Stomach (tissue), 9 donors: ENCODE results near the gene LFNG. TPM values are rescaled to one million over a fixed set of nuclear protein-coding genes. Genes with fewer than 3 reads are reported as not detected.

Experiments used
- DNase-seq, 2 donors: peaks; one replicate each; pipeline versions ENCODE4 v3.0.0 to v3.0.0-alpha.2; 2013 to 2019
- H3K27ac ChIP-seq, 5 donors: fragments of 200-600 bp in 4 of 5; sonication (generic) in 4 of 5; one replicate each; pipeline ENCODE4 v1.5.1; 2013 to 2019; ENCODE audit warnings: mild to moderate bottlenecking in 1 of 5, moderate library complexity in 1 of 5
- H3K27me3 ChIP-seq, 3 donors: fragments of 200-600 bp; sonication (generic); one replicate each; pipeline ENCODE4 v1.5.1; 2017 to 2019; ENCODE audit warnings: mixed run types in 1 of 3
- H3K36me3 ChIP-seq, 4 donors: fragments of 200-600 bp; sonication (generic); 1 replicate in 3 of 4; 2 replicates in 1 of 4; pipeline ENCODE4 v1.5.1; 2016 to 2019
- H3K4me1 ChIP-seq, 4 donors: fragments of 200-600 bp; sonication (generic); one replicate each; pipeline ENCODE4 v1.5.1; 2016 to 2019
- H3K4me3 ChIP-seq, 4 donors: fragments of 200-600 bp; sonication (generic) in 3 of 4; one replicate each; pipeline ENCODE4 v1.5.1; 2016 to 2019; ENCODE audit warnings: mild to moderate bottlenecking in 1 of 4
- H3K9me3 ChIP-seq, 4 donors: fragments of 200-600 bp; sonication (generic); one replicate each; pipeline ENCODE4 v1.5.1; 2016 to 2019
- CTCF ChIP-seq, 7 experiments: fragments of 450-650 bp in 4 of 7; fragments of 200-600 bp in 3 of 7; sonication (generic) in 3 of 7; IDR thresholded peaks; one replicate each; pipeline ENCODE4 v1.5.1; 2016 to 2019; ENCODE audit warnings: antibody characterized with exemption in 7 of 7, control low read depth in 2 of 7, mild to moderate bottlenecking in 1 of 7
- EP300 ChIP-seq: sonication (generic); formaldehyde crosslinking; IDR thresholded peaks from one replicate; pipeline ENCODE4 v1.6.1; 2017; ENCODE audit warnings: antibody characterized with exemption
- POLR2A ChIP-seq, 4 donors: fragments of 450-650 bp; IDR thresholded peaks; one replicate each; pipeline ENCODE4 v1.6.1; 2016; ENCODE audit warnings: antibody characterized with exemption in 4 of 4, control low read depth in 2 of 4, mild to moderate bottlenecking in 1 of 4, moderate library complexity in 1 of 4
- POLR2AphosphoS5 ChIP-seq, 3 donors: sonication (generic); formaldehyde crosslinking; IDR thresholded peaks; one replicate each; pipeline ENCODE4 v1.6.1; 2016; ENCODE audit warnings: antibody characterized with exemption in 3 of 3
- WGBS, 5 donors: extraction: QIAGEN DNeasy Blood & Tissue Kit in 3 of 5; methylation state at CpG; one replicate each; pipeline versions ENCODE4 v1.1.5 to v1.1.7; 2013 to 2018; 5-methylcytosine and 5-hydroxymethylcytosine counted together
- intact Hi-C: fragments of 100-400 bp; cut with DNase I; formaldehyde crosslinking; loops from one replicate; pipeline ENCODE4 v1.15.1; 2023; ENCODE audit warnings: low total_unique reads
- polyA plus RNA-seq, 3 donors: library from polyadenylated mRNA; stranded (reverse); fragments of 200-250 nt; gene quantifications; one replicate each; pipeline ENCODE4 v1.2.3, GENCODE V29; 2013
- total RNA-seq, 5 donors: library from RNA; depleted of rRNA; stranded (reverse); fragments of >200 nt; gene quantifications; one replicate each; pipeline versions ENCODE4 v1.1.0 to v1.2.3, GENCODE V29; 2014 to 2016
- donor health status: healthy with polysubstance abuse.
- donor health status: Bipolar disorder and iron deficiency.
- donor health status: healthy.

The LFNG gene
- total and polyA plus RNA-seq, 8 donors: 8.0 to 103 (median 17.4) TPM

GRCh38 chr7:2495418-2496299 is 23.9 kb upstream of the LFNG start:
- no peak overlapping the region for H3K27ac ChIP-seq
- H3K9me3 ChIP-seq: no peaks in the 10 kb centered on the region
- H3K27me3 ChIP-seq: peaks cover 0 to 49% (median 4%) of the 10 kb centered on the region in 3 donors
- H3K4me3 ChIP-seq: no peak overlapping the region
- no peaks in the 10 kb centered on the region for H3K36me3 ChIP-seq
- intact Hi-C loops: no loop called here
- WGBS, 5 donors: 74 to 81% (median 78%) methylated on average over 19 to 25 of the region's 25 CpGs
- TF ChIP-seq CTCF (IDR thresholded peaks at IDR 0.05): no peak
- TF ChIP-seq EP300: no peak
- TF ChIP-seq POLR2A (IDR thresholded peaks at IDR 0.05): no peak
- TF ChIP-seq POLR2AphosphoS5 (IDR thresholded peaks at IDR 0.05): no peak
- peaks cover 0 to 30% (median 20%) of the 10 kb centered on the region in 4 donors for H3K4me1 ChIP-seq
- peak in 1 of 2 donors; percentile 83 for DNase-seq

DNA sequence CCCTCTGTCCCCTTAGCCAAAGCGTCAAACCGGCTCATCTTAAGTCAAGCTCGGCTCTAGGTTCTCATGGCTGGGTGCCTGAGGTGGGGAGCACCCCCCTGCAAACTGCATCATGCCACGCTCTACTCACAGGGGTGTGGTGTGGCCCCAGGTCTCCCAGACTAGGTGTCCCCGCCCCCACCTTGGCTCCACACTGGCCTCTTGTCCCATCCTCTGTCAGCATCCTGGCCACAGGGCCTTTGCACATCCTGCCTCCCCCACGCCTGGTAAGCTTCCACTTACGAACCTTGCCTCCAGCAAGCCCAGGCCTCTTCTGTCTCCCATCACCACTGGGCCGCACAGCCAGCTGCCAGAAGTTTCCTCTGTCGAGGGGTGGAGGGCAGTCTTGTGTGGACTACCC is 23.2 kb upstream of the LFNG start:
- 91 to 100% (median 93%) methylated on average over 6 to 9 of the region's 9 CpGs for WGBS, 5 donors
- Histone ChIP-seq H3K36me3 (no peaks in the 10 kb centered on the region), H3K27me3 (peaks cover 0 to 49% (median 4%) of the 10 kb centered on the region in 3 donors), H3K9me3 (no peaks in the 10 kb centered on the region), H3K27ac (no peak overlapping the region), H3K4me3 (no peak overlapping the region), H3K4me1 (peaks cover 0 to 30% (median 20%) of the 10 kb centered on the region in 4 donors)
- TF ChIP-seq POLR2A (IDR thresholded peaks at IDR 0.05) (no peak), CTCF (IDR thresholded peaks at IDR 0.05) (no peak), EP300 (no peak), POLR2AphosphoS5 (IDR thresholded peaks at IDR 0.05) (no peak)
- DNase-seq: no peak
- intact Hi-C loops: no loop called here

DNA sequence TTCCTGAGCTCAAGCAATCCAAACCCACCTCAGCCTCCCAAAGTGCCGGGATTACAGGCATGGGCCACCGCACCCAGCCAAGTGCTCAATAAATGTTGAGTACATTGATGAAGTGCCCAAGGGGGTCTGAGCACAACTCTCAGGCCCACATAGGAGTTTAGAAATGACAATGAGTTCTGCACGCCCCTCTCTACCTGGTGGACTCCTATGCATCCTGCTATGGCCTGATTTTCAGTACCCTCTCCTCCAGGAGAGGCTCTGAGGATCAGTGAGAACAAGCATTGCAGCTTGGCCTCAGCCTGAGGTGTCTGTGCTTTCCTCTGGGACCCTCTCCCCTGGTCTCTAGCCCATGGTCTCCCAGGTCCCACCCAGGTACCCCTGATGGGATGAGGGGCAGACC is 22.5 kb upstream of the LFNG start:
- intact Hi-C loops: no loop called here
- Histone ChIP-seq H3K9me3 (no peaks in the 10 kb centered on the region), H3K27ac (no peak overlapping the region), H3K4me3 (no peak overlapping the region), H3K36me3 (no peaks in the 10 kb centered on the region), H3K4me1 (peaks cover 0 to 30% (median 20%) of the 10 kb centered on the region in 4 donors), H3K27me3 (peaks cover 0 to 55% (median 4%) of the 10 kb centered on the region in 3 donors)
- TF ChIP-seq POLR2A (IDR thresholded peaks at IDR 0.05): no peak
- TF ChIP-seq POLR2AphosphoS5 (IDR thresholded peaks at IDR 0.05): no peak
- no peak for TF ChIP-seq CTCF (IDR thresholded peaks at IDR 0.05)
- no peak for DNase-seq
- 96 to 100% (median 98%) methylated on average over 3 of the region's 3 CpGs for WGBS, 5 donors

DNA sequence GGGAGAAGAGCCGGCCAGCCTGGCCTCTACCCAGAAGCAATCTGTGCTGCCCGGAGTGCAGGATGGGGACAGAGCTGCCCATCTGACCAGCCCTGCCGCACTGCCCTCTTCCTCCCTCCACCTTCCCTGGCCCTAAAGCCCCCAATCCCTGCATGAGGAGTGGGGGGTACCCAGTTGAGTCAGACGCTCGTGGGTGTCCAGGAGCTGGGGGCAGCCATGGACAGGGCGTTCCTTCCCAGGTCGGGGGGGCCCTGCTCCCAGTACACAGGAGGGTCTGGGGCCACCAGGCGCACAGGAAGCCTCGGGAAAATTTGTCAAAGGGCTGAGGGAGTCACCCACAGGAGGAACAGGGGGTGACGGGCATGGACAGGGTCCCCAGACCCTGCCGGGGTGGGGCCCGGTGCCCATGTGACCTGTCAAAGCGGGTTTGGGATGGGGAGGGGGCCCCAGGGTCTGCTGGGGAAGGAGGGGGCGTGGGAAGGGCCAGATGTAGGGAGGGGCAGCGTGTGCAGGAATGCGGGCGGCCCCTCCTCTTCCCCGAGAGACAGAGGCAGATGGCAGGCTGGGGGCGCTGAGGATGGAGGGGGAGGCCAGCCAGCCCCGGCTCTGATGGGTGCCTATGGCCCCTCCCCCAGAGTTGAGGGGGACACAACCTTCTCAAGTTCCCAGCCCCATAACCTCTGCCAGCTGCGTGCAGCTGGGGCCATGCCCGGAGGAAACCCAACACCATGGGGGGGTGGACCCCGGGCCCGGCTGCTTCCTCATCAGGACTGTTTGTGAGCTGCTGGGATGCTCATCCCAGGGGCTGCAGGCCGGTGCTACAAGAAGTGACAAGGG is 21.9 kb upstream of the LFNG start:
- Histone ChIP-seq H3K4me3 (no peak overlapping the region), H3K4me1 (peaks cover 0 to 30% (median 20%) of the 10 kb centered on the region in 4 donors), H3K36me3 (no peaks in the 10 kb centered on the region), H3K9me3 (no peaks in the 10 kb centered on the region), H3K27me3 (peaks cover 0 to 55% (median 4%) of the 10 kb centered on the region in 3 donors), H3K27ac (no peak overlapping the region)
- intact Hi-C loops: no loop called here
- TF ChIP-seq EP300 (no peak), POLR2A (IDR thresholded peaks at IDR 0.05) (no peak), CTCF (IDR thresholded peaks at IDR 0.05) (no peak), POLR2AphosphoS5 (IDR thresholded peaks at IDR 0.05) (no peak)
- peak in 1 of 2 donors; percentile 69 for DNase-seq
- WGBS, 5 donors: 46 to 64% (median 59%) methylated on average over 16 to 25 of the region's 25 CpGs
